ENCODE data around the gene HDC. TPM values are rescaled to one million over a fixed set of nuclear protein-coding genes. Genes with fewer than 3 reads are reported as not detected.

The HDC gene
- total RNA-seq, 8 experiments from 2014 or later: 0.15 to 0.57 (median 0.29) TPM; not detected in 4

GRCh38 chr15:50249704-50250103 is 15.8 kb downstream of the HDC start:
- Histone ChIP-seq H3K4me1 (replicated peaks in 1 of 2) (no peaks in the 10 kb centered on the region), H3K27ac (no peak overlapping the region), H3K4me3 (no peak overlapping the region)
- ATAC-seq (replicated peaks in 6 of 8): no peak
- 0 to 75% (median 56%) methylated on average over 1 to 2 of the region's 2 CpGs; no CpG with 5 or more reads in 3 of the 10 experiments for WGBS, 10 experiments
- in situ Hi-C loops (cut with MboI; ENCODE audit: low pct_unique_long_range_greater_than_20kb in 2 of 9, low sequenced_read_pairs in 9 of 9, unreplicated experiment in 9 of 9): no loop called here

GRCh38 chr15:50248994-50249582 is 16.4 kb downstream of the HDC start:
- no peaks in the 10 kb centered on the region for H3K4me1 ChIP-seq (replicated peaks in 1 of 2)
- H3K4me3 ChIP-seq: no peak overlapping the region
- H3K27ac ChIP-seq: no peak overlapping the region
- in situ Hi-C loops (cut with MboI; ENCODE audit: low pct_unique_long_range_greater_than_20kb in 2 of 9, low sequenced_read_pairs in 9 of 9, unreplicated experiment in 9 of 9): no loop called here
- 8 to 89% (median 73%) methylated on average over 1 to 4 of the region's 4 CpGs; no CpG with 5 or more reads in 2 of the 10 experiments for WGBS, 10 experiments
- ATAC-seq (replicated peaks in 6 of 8): no peak

- in situ Hi-C loops (cut with MboI; ENCODE audit: low pct_unique_long_range_greater_than_20kb in 2 of 9, low sequenced_read_pairs in 9 of 9, unreplicated experiment in 9 of 9): no loop called here
- H3K27ac ChIP-seq: no peak overlapping the region
- peak in 2 of 8 experiments; percentile 69 to 92 for ATAC-seq (replicated peaks in 6 of 8)
- no peaks in the 10 kb centered on the region for H3K4me1 ChIP-seq (replicated peaks in 1 of 2)
- WGBS, 10 experiments: 0 to 86% (median 80%) methylated on average over 1 to 12 of the region's 14 CpGs; no CpG with 5 or more reads in 2 of the 10 experiments
- H3K4me3 ChIP-seq: no peak overlapping the region
Measured at GRCh38 chr15:50247819-50248655, 17.5 kb downstream of the HDC start.

GRCh38 chr15:50246631-50247030 is 18.9 kb downstream of the HDC start:
- ATAC-seq (replicated peaks in 6 of 8): no peak
- 0 to 100% (median 70%) methylated on average over 1 to 2 of the region's 2 CpGs; no CpG with 5 or more reads in 3 of the 10 experiments for WGBS, 10 experiments
- in situ Hi-C loops (cut with MboI; ENCODE audit: low pct_unique_long_range_greater_than_20kb in 2 of 9, low sequenced_read_pairs in 9 of 9, unreplicated experiment in 9 of 9): no loop called here
- Histone ChIP-seq H3K27ac (no peak overlapping the region), H3K4me1 (replicated peaks in 1 of 2) (no peaks in the 10 kb centered on the region), H3K4me3 (no peak overlapping the region)

- H3K27ac ChIP-seq: no peak overlapping the region
- H3K4me3 ChIP-seq: no peak overlapping the region
- no peaks in the 10 kb centered on the region for H3K4me1 ChIP-seq (replicated peaks in 1 of 2)
- in situ Hi-C loops (cut with MboI; ENCODE audit: low pct_unique_long_range_greater_than_20kb in 2 of 9, low sequenced_read_pairs in 9 of 9, unreplicated experiment in 9 of 9): no loop called here
- 80 to 100% (median 100%) methylated on average over 1 to 2 of the region's 2 CpGs; no CpG with 5 or more reads in 2 of the 10 experiments for WGBS, 10 experiments
- ATAC-seq (replicated peaks in 6 of 8): no peak
Measured at GRCh38 chr15:50244959-50245624, 20.4 kb downstream of the HDC start.

- ATAC-seq (replicated peaks in 6 of 8): no peak
- Histone ChIP-seq H3K4me3 (no peak overlapping the region), H3K4me1 (replicated peaks in 1 of 2) (no peaks in the 10 kb centered on the region), H3K27ac (no peak overlapping the region)
- WGBS, 10 experiments: 83 to 100% (median 100%) methylated on average over 1 of the region's 1 CpG; no CpG with 5 or more reads in 7 of the 10 experiments
- in situ Hi-C loops (cut with MboI; ENCODE audit: low pct_unique_long_range_greater_than_20kb in 2 of 9, low sequenced_read_pairs in 9 of 9, unreplicated experiment in 9 of 9): no loop called here
Measured at GRCh38 chr15:50244153-50244552, 21.4 kb downstream of the HDC start.

- Histone ChIP-seq H3K4me3 (no peak overlapping the region), H3K27ac (no peak overlapping the region), H3K4me1 (replicated peaks in 1 of 2) (no peaks in the 10 kb centered on the region)
- in situ Hi-C loops (cut with MboI; ENCODE audit: low pct_unique_long_range_greater_than_20kb in 2 of 9, low sequenced_read_pairs in 9 of 9, unreplicated experiment in 9 of 9): no loop called here
- ATAC-seq (replicated peaks in 6 of 8): peak in 1 of 8 experiments; percentile 29
- WGBS, 10 experiments: 41 to 100% (median 67%) methylated on average over 1 to 5 of the region's 5 CpGs
Measured at GRCh38 chr15:50241684-50242450, 23.7 kb downstream of the HDC start.

GRCh38 chr15:50238255-50238654 is 27.3 kb downstream of the HDC start:
- H3K4me3 ChIP-seq: no peak overlapping the region
- H3K4me1 ChIP-seq (replicated peaks in 1 of 2): no peaks in the 10 kb centered on the region
- ATAC-seq (replicated peaks in 6 of 8): no peak
- WGBS, 10 experiments: 33 to 89% (median 68%) methylated on average over 1 to 2 of the region's 2 CpGs; no CpG with 5 or more reads in 4 of the 10 experiments
- H3K27ac ChIP-seq: no peak overlapping the region
- in situ Hi-C loops (cut with MboI; ENCODE audit: low pct_unique_long_range_greater_than_20kb in 2 of 9, low sequenced_read_pairs in 9 of 9, unreplicated experiment in 9 of 9): no loop called here

GRCh38 chr15:50236433-50236832 is 29.1 kb downstream of the HDC start:
- in situ Hi-C loops (cut with MboI; ENCODE audit: low pct_unique_long_range_greater_than_20kb in 2 of 9, low sequenced_read_pairs in 9 of 9, unreplicated experiment in 9 of 9): no loop called here
- Histone ChIP-seq H3K4me1 (replicated peaks in 1 of 2) (no peaks in the 10 kb centered on the region), H3K27ac (no peak overlapping the region), H3K4me3 (no peak overlapping the region)
- WGBS, 10 experiments: 58 to 100% (median 93%) methylated on average over 1 to 7 of the region's 9 CpGs; no CpG with 5 or more reads in 2 of the 10 experiments
- no peak for ATAC-seq (replicated peaks in 6 of 8)

GRCh38 chr15:50235794-50236193 is 29.7 kb downstream of the HDC start:
- Histone ChIP-seq H3K4me1 (replicated peaks in 1 of 2) (no peaks in the 10 kb centered on the region), H3K27ac (no peak overlapping the region), H3K4me3 (no peak overlapping the region)
- in situ Hi-C loops (cut with MboI; ENCODE audit: low pct_unique_long_range_greater_than_20kb in 2 of 9, low sequenced_read_pairs in 9 of 9, unreplicated experiment in 9 of 9): no loop called here
- 100% methylated on average over 1 of the region's 1 CpG; no CpG with 5 or more reads in 8 of the 10 experiments for WGBS, 10 experiments
- ATAC-seq (replicated peaks in 6 of 8): peak in 2 of 8 experiments; percentile 39 to 49

- WGBS, 10 experiments: 60 to 100% (median 94%) methylated on average over 1 to 2 of the region's 2 CpGs; no CpG with 5 or more reads in 2 of the 10 experiments
- no peak for ATAC-seq (replicated peaks in 6 of 8)
- in situ Hi-C loops (cut with MboI; ENCODE audit: low pct_unique_long_range_greater_than_20kb in 2 of 9, low sequenced_read_pairs in 9 of 9, unreplicated experiment in 9 of 9): no loop called here
Measured at GRCh38 chr15:50234764-50235163, 30.8 kb downstream of the HDC start.

GRCh38 chr15:50233192-50233736 is 32.3 kb downstream of the HDC start:
- Histone ChIP-seq H3K4me1 (replicated peaks in 1 of 2) (no peaks in the 10 kb centered on the region), H3K27ac (no peak overlapping the region), H3K4me3 (no peak overlapping the region)
- ATAC-seq (replicated peaks in 6 of 8): no peak
- in situ Hi-C loops (cut with MboI; ENCODE audit: low pct_unique_long_range_greater_than_20kb in 2 of 9, low sequenced_read_pairs in 9 of 9, unreplicated experiment in 9 of 9): no loop called here

More at GRCh38 chr15:50234764-50235163, 30.8 kb downstream of the HDC start:
- H3K4me3 ChIP-seq: no peak overlapping the region
- no peak overlapping the region for H3K27ac ChIP-seq
- no peaks in the 10 kb centered on the region for H3K4me1 ChIP-seq (replicated peaks in 1 of 2)

Data from motor neuron (in vitro differentiated cells).